Peyer's patch (tissue), 4 donors: ENCODE results near the gene SLC25A25.
"Not testable (repeated sequence)": the region's sequence is repeated elsewhere in the genome, so short reads cannot be mapped to it uniquely, and the experiment has no call there.

Experiments
- CTCF ChIP-seq, 6 experiments: fragments of 450-650 bp in 4 of 6; fragments of 200-600 bp in 2 of 6; sonication (generic) in 1 of 6; IDR thresholded peaks; one replicate each; pipeline ENCODE4 v1.5.1; 2017 to 2019; ENCODE audit warnings: antibody characterized with exemption in 6 of 6, mild to moderate bottlenecking in 3 of 6, moderate library complexity in 1 of 6
- POLR2A ChIP-seq, 2 donors: fragments of 450-650 bp; IDR thresholded peaks; one replicate each; pipeline ENCODE4 v1.5.1; 2017; ENCODE audit warnings: antibody characterized with exemption in 2 of 2, mild to moderate bottlenecking in 2 of 2, moderate library complexity in 2 of 2

GRCh38 chr9:128131346-128131745 is 63.3 kb downstream of the SLC25A25 start:
- not testable (repeated sequence) for TF ChIP-seq CTCF, POLR2A (IDR thresholded peaks at IDR 0.05)
